NCI-H1092 treated with DMSO at 0.1 percent for 48 hours (cell line): ENCODE data around the gene SEC24D.

Experiments used
- DNase-seq: peaks from one replicate; lab custom pipeline; 2025; lab: John Stamatoyannopoulos, UW

The SEC24D gene

DNA sequence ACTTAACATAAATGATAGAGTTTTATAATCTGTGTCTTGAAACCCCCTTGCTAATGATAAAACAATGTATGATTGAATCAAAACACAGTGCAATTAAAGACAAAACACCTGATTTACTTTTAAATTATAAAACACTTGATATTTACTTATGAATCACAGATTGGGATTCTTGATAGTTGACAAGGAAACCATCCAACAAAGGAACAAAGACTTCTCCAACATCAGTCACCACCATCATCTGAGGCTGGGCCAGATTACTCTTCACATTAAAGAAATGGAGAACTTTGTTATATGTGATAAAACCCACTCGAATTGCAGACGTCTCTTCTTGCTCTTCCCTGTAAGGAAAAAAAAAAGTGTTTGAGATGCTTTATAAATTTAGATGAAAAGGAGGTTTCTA lies 83.4 kb downstream of the SEC24D start:
- no peak for DNase-seq

DNA sequence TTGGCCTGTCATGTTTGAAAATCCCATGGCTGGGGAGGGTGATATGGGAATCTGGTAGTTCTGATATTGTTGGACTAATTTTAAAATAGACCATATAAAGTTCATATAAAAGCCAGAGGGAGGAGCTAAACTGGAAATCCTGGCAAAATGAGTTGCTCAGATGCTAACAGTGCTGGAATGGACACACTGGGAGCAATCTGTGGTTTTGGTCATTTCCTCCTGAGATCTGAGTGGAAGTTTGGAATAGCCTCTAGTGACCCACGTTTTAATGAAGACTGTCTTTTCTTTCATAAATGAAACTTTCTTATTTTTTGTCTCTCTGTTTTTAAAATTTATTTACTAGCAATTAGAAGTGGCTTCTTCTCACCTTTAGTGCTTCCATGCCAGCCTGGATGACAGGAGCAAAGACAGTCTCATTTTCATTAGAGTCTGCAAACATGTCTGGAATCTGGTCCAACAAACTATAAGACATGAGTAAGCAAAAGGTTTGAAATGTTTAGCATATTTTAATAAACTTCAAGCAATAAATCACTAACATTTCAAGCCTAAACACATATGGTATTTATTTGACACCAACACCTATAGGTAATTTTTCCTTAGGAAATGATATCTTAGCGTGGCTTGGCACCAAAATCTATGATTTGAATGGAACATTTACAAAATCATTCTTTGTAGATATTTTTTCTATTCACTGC lies 84.2 kb downstream of the SEC24D start:
- no peak for DNase-seq

DNA sequence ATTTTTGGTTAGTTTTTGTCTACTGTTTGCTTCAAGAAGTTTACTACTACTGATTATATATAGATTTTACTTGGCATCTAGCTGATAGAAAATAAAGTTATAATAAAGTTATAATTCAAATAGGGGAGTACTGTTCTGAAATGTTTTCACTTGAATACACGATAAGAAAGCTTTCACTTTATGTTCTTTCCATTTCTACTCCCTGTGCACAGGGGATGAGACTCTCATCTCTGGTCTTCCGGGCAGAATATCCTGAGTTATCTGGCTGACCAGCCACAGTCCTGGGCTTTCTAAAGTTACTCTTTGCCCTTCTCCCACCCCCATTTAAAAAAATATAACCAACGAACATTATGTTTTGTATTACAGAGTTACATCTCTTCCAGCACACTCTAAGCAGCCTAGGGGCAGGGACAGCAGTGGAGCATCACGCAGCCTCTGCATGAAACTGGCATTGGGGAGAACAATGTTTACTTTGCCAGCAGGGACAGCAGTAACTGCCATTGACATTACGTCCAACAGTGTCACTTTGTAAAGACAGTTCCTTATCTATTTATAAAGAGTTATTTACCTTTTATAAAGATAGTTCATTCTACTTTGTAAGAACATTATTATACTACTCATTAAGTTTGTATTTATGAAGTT lies 86.5 kb downstream of the SEC24D start:
- DNase-seq: peak; percentile 39

DNA sequence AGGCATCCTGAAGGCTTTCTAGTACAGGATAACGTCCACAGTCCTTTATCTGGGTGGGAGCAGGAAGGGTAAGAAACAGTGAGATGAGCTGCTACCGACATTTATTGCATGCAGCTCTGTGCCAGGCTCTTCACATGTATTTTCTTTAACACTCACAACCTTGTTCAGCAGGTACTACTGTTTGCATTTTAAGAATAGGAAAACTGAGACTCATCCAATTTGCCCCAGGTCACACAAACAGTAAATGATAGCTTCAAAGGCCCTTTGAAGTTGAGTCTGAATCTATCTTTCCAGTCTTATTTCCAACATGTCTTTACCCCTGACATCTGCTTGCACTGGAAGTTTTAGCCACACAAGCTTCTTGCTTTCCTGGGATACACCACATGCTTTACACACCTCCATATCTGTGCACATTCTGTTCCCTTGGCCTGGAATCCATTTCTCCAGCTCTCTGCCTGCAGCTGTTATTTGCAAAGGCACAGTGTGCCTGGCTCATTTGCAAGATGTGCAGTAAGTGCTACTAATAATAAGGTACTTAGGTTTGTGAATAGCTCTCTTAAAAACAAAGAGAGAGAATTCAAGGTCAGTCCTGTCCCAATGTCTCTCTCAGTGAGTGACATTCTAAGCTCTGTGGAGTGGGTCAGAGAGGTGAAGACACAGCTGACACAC lies 89.5 kb downstream of the SEC24D start:
- DNase-seq: peak; percentile 62

DNA sequence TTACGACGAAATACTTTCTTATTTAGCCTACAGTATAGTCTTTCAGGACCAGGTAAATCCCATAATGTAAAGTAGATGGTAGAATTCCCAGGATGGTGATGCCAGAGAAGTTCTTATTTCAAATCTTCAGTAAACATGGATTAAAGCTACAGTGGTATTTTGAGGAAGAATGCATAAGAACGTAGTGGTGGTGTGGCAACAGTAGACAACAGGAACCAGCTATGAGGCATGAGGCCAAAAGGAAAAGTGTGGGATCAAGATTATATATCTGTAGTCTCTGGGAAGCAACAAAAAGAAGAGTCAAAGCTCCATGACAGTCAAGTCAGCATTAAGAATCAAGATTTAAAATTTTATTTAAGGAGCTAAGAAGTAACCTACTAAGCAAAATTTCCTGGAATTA lies 90.6 kb downstream of the SEC24D start:
- no peak for DNase-seq

DNA sequence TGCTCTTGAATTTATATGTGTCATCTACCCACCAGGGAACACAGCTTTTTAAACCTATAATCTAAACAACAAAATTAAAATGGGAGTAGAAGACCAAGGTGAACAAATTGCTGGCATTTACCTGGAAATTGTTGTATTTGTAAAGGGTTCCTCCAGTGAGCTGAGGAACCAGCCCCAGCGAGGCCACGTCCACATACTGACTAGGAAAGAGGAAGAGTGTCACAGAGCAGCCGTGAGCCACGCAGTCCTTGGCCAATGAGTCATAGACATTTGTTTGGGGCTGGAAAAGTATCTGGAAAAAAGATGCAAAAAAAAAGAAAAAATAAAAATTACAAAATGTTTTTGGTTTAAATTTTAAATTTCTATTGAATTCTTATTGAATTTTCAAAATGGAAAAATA lies 92.1 kb downstream of the SEC24D start:
- no peak for DNase-seq

DNA sequence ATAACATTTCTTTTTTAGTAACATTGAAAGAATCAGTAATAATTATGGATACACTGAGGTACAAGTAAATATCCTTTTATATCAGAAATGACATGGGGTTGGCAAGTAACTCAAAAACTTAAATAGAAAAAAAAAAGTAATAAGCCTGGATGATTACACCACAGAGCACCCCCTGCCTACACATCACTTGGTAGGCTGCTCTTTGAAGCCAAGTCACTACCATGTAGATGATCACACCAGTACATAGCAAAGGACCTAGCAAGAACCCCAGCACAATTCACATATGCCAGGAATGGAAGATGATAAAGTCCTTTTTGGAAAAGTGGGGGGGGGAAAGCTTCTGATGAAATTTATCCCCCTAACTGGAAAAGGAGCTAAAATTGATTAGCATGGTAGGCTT lies 93.9 kb downstream of the SEC24D start:
- DNase-seq: no peak

DNA sequence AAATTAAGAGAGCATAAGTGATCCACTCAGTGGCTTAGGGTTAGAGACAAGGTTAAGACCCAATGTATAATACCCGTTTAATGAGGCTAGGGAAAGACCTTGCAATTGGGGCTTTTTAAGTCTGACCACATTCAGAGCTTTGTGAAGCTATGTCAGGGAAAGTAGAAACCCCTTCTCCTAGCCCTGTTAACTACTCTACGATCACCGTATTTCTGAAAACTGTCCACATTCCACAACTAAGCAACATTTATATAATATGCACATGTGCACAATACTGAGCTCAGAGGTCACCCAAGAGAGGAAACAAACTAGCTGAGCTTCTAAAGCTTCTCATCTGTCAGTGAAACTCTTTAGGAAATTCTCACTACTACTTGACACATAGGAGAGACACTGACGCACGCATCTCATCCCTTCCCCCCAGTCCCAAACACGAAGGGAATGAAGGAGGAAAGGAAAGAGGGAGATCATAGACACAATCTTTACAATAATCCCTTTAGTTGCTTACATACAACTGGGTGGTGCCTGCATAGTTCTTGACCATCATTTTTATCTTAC lies 94.5 kb downstream of the SEC24D start:
- DNase-seq: no peak

DNA sequence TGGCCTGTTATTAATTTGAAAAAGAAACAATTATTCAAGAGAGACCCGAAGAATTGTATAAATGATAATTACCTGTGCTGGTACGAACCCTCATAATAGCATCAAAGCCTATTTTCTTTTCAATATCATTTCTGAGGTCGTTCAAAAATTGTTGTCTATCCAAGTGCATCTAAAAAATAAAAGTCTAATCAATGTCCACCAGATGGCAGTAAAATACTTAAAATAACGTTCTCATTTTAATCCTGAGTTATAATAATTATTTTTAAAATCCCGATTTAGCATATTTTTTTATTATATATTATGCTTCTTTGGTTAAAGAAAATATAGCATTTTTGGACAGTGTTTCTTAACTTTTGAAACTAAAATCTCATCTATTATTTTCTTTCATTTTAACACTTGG lies 95.1 kb downstream of the SEC24D start:
- peak; percentile 35 for DNase-seq

DNA sequence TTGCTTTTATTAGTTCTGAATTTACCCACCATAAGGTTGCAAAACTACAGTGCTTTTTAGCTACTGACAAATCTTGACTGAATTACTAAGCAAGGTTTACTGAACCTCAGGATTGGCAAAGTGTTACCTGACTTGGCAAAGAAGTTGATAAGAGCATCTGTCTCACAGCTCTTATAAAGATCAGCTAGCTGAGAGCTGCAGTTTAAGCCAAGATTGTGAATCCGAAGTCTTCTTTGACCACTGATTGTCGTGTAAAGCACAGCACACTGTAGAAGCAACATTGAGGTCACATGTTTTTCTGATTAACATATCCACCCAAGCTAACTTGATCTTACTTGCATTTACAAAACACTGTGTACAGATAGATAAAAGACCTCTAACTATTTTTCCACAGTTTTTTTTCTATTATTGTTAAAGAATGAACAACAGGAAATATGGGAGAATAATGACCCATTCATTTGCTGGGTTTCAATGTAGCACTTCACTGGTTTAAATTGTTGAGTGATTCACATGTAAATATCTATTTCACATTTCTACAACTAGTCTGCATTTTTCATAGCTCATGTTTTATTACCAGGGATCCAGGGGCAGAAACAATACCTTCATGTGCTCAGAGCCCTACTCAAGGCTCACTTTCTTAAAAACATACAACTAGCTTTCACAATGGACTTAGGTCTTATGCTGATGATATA lies 96.8 kb downstream of the SEC24D start:
- no peak for DNase-seq

DNA sequence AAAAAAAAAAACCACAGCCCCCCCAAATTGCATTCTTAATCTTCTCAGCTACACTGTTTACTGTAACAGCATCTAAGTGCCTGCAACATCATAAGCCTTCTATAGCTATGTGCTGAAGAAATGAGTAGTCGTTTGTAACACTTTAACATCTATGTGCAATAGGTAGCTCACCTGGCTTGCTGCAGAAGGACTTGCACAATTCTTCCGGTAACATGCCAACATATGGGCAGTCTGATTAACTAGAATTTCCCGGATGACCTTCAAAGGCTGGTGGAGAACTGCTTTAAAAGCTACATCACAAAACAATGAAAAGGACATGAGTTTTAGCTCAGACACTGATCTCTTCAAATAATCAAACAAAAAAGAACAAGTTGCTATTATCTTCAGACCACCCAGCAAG lies 97.8 kb downstream of the SEC24D start:
- DNase-seq: no peak

DNA sequence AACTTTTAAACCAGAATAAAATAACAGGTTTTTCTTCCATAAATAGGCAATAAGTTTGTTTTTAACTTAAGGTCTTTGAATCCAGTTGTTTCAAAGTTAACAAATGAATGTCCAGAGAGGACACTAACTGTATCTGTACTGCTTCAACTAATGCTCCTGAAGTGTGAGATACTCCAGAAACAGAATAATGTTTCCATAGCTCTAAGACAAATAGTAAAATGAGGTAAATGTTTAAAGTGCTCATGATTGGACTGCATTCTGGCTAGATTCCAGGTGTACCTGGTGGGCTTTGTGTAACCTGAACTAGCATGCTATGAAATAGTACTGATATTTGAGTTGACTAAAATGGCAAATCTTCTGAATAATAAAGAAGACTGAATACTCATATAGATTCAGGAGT lies 99.0 kb downstream of the SEC24D start:
- peak; percentile 15 for DNase-seq

DNA sequence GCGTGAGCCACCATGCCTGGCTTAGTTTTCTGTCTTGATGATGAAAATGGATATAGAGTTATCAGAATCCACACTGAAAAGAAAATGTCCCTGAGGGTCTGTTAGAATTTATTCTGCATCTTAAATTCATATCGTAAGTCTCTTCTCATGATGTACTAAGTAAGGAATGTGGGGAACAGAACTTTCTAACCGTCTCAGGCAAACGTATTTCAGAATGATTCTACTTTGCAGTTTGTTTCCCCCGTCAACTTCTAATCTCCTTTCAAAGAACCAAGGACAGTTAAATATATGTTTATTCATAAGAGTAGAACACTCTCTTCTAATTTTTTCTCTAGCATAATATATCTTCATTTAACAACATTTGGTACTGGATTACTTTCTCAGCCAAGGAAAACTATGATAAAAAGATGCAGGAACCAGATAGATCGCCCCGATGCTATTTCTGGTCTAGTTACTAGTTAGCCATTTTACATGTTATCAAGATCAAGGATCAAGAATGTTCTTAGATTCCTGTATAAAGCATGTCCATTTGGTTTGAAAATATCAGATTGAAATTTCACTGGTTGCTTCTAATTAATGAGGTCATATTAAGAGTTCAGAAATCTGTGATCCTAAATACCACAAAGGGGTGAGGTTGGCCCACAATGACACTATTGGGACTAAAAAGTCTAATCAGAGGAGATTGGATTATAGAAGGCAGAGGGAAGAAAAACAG lies 101.3 kb downstream of the SEC24D start:
- DNase-seq: no peak

DNA sequence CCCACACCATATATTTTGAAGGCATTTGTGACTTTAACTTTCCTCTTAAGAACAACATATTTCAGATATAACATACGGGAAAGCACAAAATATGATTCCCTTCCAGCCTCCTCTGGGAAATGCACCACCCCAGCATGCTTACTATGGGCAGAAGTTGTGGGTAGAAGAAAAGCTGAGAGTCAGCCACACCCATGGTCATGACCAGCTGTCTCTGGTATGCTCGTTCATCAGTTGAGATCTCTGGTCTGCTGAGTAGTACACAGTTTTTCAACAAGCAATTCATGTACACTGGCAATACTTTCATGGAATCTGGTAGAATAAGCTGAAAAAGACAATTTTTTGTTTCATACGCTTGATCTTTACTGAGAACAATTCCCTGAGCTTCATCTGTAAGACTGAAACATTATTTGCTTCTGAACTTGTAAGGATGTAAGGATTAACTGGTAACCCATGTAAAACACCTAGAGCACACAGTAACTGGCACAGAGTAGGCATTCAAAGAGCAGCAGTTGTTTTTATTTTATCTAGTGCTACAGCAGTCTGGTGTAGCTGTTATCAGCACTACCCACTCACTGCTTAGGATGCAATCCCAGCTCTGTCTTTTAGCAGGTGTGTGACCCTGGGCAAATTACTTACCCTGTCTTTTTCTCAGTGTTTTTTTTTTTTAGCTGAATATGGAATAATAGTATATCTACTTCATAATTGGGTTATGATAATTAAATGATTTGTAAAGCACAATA lies 103.2 kb downstream of the SEC24D start:
- no peak for DNase-seq

DNA sequence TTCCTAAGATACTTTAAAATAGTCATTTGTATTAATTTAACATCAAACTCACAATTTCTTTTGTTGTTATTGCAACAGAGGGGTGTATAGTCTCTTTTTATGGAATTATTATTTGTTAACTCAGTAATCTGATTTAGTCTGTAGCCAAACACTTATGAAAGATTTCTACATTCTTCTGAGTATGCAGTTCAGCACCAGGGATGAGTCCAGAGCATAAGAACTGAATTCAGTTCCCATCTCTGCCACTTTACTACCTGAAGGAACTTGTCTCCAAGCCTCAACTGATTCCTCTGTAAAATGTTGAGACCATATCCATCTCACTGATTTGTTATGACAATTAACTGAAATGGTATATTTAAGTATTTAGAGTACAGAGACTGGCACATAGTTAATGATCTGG lies 105.2 kb downstream of the SEC24D start:
- no peak for DNase-seq

DNA sequence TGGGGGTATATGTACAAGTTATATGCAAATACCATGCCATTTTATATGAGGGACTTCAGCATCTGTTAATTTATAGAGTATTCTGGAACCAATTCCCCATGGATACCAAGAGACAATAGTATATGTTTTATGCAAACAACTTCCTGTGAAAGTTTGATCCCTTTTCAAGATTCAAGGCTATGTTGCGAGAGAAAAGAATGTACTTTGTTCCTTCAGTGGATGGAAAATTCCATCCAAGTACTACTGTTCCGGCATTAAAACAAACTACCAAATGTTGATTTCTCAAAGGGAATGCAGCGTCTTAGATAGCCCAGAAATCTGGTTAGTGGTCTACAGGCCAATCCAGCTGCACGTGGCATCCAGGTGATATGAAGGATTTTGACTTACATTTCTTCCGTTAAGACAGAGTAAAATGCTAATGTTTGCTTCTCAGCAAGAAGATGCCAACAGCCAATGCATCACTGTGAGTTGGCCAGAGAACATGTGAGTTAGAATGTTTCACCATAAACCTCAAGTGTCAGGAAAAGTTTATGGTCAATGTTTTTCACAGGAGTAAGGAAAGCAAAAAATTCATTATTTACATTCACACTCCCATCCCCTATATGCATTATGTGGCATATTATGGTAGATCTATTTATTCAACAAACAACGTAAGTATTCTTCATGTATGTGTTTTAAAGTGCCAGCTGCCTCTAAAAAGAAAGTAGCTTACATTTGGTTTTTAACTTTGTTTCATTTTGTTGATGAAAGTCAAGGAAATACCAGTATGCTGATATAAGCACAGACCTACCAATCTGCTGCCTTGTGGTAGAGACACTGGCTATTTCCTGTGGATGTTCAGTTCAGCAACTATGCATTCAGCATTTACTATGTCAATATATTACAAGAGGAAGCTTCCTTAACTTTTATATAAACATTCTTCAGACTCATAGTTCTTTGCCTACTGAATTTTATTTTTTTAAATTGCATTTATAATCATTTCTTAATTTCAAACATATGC lies 106.3 kb downstream of the SEC24D start:
- DNase-seq: no peak

DNA sequence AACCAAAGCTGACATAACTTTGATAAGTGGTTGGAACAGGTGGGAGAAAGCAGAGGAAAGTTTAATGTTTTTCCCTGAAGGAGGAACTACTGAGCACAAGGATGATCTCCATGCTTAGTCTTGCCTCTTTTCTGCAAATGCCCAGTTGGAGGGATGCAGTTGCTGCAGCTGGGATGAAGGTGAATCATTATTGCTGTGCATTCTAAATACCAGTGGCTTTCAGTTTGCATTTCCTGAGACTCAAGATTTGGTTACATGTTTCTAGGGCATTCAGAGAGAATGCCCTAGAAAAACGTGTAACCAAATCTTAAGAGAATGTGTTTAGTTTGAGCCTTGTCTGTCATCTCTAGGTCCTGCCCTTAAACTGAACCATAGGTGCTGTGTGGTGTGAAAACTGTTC lies 108.6 kb downstream of the SEC24D start:
- no peak for DNase-seq

DNA sequence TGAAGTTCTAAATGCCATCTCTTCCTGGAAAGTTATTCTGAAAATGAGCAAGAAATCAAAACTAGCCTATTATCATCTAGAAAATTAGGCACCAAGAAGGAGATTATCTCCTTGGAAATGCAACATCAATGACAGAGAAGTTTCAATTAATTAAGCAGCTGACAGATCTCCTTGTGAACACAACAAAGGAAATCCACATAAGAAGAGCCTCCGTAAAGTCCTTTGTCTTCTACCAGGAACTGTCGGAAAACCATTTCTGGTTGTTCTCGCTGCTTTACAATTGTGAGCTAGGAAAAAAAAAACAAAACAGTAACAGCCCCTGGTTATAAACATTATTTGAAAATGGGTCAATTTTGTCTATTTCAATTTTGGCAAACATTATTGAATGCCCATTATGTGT lies 112.6 kb downstream of the SEC24D start:
- no peak for DNase-seq

DNA sequence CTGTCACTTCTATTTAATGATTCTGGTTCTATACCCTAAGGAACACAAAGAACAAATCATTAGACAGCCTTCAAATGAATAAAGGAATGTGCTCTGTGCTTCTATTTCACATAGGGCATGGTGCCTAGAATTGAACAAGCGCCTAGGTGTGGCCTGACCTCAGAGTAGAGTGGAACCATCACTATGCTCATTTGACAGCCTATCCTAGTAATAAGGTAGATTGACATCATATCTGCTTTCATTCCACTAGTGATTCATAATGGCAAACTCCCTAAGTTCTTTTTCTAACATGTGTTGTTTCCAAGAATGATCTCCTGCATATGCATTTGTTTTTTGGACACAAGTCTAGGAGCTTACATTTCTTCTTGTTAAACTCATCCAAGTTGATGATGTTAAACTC lies 114.2 kb downstream of the SEC24D start:
- no peak for DNase-seq
